GM12878 (cell line): ENCODE data around the gene CTNNA2. TPM values are rescaled to one million over a fixed set of nuclear protein-coding genes. Genes with fewer than 3 reads are reported as not detected.

Experiments used
- ATAC-seq: fragments of 200-7000 bp; cut with Tn5 transposase; 3 replicates; pipeline ENCODE4 v1.9.1; 2020; ENCODE audit warnings: mild to moderate bottlenecking, moderate library complexity
- BruUV-seq: library from RNA; stranded (reverse); fragments of 400-500 nt; replicated peaks from 2 replicates; lab custom pipeline; 2021; lab: Mats Ljungman, UMichigan
- CTCF ChIA-PET: fragments of 300-600 bp; sonication (Branson Sonifier 250); formaldehyde crosslinking; extraction: SDS; loops from one replicate; lab custom pipeline; 2021; ENCODE audit warnings: inconsistent platforms; lab: Yijun Ruan, JAX
- POLR2A ChIA-PET: fragments of 350-600 bp; formaldehyde crosslinking; extraction: SDS; loops from one replicate; lab custom pipeline; 2021; ENCODE audit warnings: inconsistent platforms; lab: Charles Lee
- RAD21 ChIA-PET: fragments of 300-600 bp; sonication (Branson Sonifier 250); formaldehyde crosslinking; loops from one replicate; lab custom pipeline; 2023; ENCODE audit warnings: antibody characterized with exemption; ENCODE audit not compliant: unreplicated experiment; lab: Charles Lee
- SMC1A ChIA-PET: fragments of 300-600 bp; sonication (Branson Sonifier 250); formaldehyde crosslinking; loops from one replicate; lab custom pipeline; 2023; ENCODE audit not compliant: unreplicated experiment, uncharacterized antibody; lab: Charles Lee
- DNase-seq: peaks from one replicate; pipeline ENCODE4 v3.0.0-alpha.2; 2011; ENCODE audit warnings: low read depth, low spot score
- FAIRE-seq: peaks from 3 replicates; lab custom pipeline; 2011; peaks lifted over from hg19 to GRCh38; lab: Jason Lieb, UNC
- H2AFZ ChIP-seq: 2 replicates; pipeline ENCODE4 v1.6.0; 2011; ENCODE audit warnings: low read depth, low read length, control low read depth; ENCODE audit not compliant: control insufficient read depth
- H3K27ac ChIP-seq: 2 replicates; pipeline ENCODE4 v1.5.1; 2011; ENCODE audit warnings: control low read depth; ENCODE audit not compliant: control insufficient read depth, insufficient read depth
- H3K27me3 ChIP-seq, 2 experiments: replicated peaks in 1 of 2; 2 replicates each; pipeline versions ENCODE4 v1.6.0 to v1.6.1; 2011; ENCODE audit warnings: low read length in 1 of 2; ENCODE audit not compliant: control insufficient read depth in 2 of 2, insufficient read depth in 2 of 2
- H3K36me3 ChIP-seq, 2 experiments: 2 replicates each; pipeline ENCODE4 v1.5.1; 2011; ENCODE audit warnings: low read length in 1 of 2; ENCODE audit not compliant: control insufficient read depth in 2 of 2, insufficient read depth in 2 of 2
- H3K4me1 ChIP-seq: 2 replicates; pipeline ENCODE4 v1.6.1; 2011; ENCODE audit warnings: mild to moderate bottlenecking, low read length, moderate library complexity, mixed read lengths; ENCODE audit not compliant: control insufficient read depth, insufficient read depth
- H3K4me2 ChIP-seq: 2 replicates; pipeline ENCODE4 v1.6.0; 2011; ENCODE audit warnings: control low read depth; ENCODE audit not compliant: control insufficient read depth, insufficient read depth
- H3K4me3 ChIP-seq: fragments of 200-600 bp; sonication (generic); 2 replicates; pipeline ENCODE4 v1.5.1; 2016
- H3K79me2 ChIP-seq: 2 replicates; pipeline ENCODE4 v1.6.0; 2011; ENCODE audit warnings: low read length; ENCODE audit not compliant: control insufficient read depth, insufficient read depth
- H3K9ac ChIP-seq: 2 replicates; pipeline ENCODE4 v1.8.0; 2011; ENCODE audit warnings: low read length, control low read depth, mixed read lengths; ENCODE audit not compliant: control insufficient read depth, insufficient read depth
- H3K9me3 ChIP-seq: replicated peaks from 3 replicates; pipeline ENCODE4 v1.5.1; 2011; ENCODE audit warnings: mild to moderate bottlenecking, low read length; ENCODE audit not compliant: control insufficient read depth, insufficient read depth
- H4K20me1 ChIP-seq: 2 replicates; pipeline ENCODE4 v1.6.0; 2011; ENCODE audit not compliant: control insufficient read depth, insufficient read depth
- CTCF ChIP-seq, 3 experiments: IDR thresholded peaks in 2 of 3; conservative IDR thresholded peaks in 1 of 3; 2 replicates each; pipeline ENCODE4 v1.5.1; 2011; ENCODE audit warnings: low read depth in 3 of 3, low read length in 3 of 3, mild to moderate bottlenecking in 3 of 3, control low read depth in 2 of 3, moderate library complexity in 2 of 3, inconsistent platforms in 1 of 3, mixed read lengths in 1 of 3; ENCODE audit not compliant: control insufficient read depth in 2 of 3, insufficient read depth in 1 of 3; ENCODE audit errors: extremely low read depth in 1 of 3
- HSF1 ChIP-seq: fragments of 150-350 bp; IDR thresholded peaks from 2 replicates; pipeline ENCODE4 v1.6.1; 2014; ENCODE audit warnings: mild to moderate bottlenecking, low read depth, low read length
- JUND ChIP-seq: IDR thresholded peaks from 2 replicates; pipeline ENCODE4 v1.6.1; 2012; ENCODE audit warnings: low read depth, mild to moderate bottlenecking, low read length, improper control_type of control experiment, moderate library complexity
- PAX8 ChIP-seq: fragments of 450-650 bp; IDR thresholded peaks from 2 replicates; pipeline ENCODE4 v1.6.1; 2017; ENCODE audit warnings: mild to moderate bottlenecking, moderate library complexity
- RAD21 ChIP-seq: IDR thresholded peaks from 2 replicates; pipeline ENCODE4 v1.6.1; 2011; ENCODE audit warnings: mild to moderate bottlenecking, low read depth, low read length, moderate library complexity; ENCODE audit not compliant: insufficient read depth
- RELA ChIP-seq: fragments of 450-650 bp; IDR thresholded peaks from 2 replicates; pipeline ENCODE4 v1.8.0; 2014; ENCODE audit warnings: borderline replicate concordance; ENCODE audit not compliant: partially characterized antibody
- RUNX3 ChIP-seq: IDR thresholded peaks from 2 replicates; pipeline ENCODE4 v1.6.1; 2012; ENCODE audit warnings: low read length, inconsistent platforms
- SMARCA5 ChIP-seq: fragments of 450-650 bp; IDR thresholded peaks from 2 replicates; pipeline ENCODE4 v1.6.1; 2017; ENCODE audit warnings: mild to moderate bottlenecking
- SMC3 ChIP-seq: IDR thresholded peaks from 2 replicates; pipeline ENCODE4 v1.6.1; 2011; ENCODE audit warnings: low read length, improper control_type of control experiment, borderline replicate concordance
- WGBS: methylation state at CpG from one replicate; pipeline ENCODE4 v1.1.6; 2016; ENCODE audit warnings: low lambda C conversion rate; ENCODE audit not compliant: insufficient replicate concordance, insufficient coverage; ENCODE audit errors: missing lambda C conversion rate; 5-methylcytosine and 5-hydroxymethylcytosine counted together
- in situ Hi-C: fragments of 300-500 bp; cut with MboI; formaldehyde crosslinking; loops from 9 replicates; pipeline ENCODE4 v1.14.3; 2018; ENCODE audit warnings: mixed read lengths
- intact Hi-C: fragments of 100-400 bp; cut with micrococcal nuclease; formaldehyde crosslinking; loops from one replicate; pipeline ENCODE4 v1.14.2; 2022; ENCODE audit not compliant: unreplicated experiment
- polyA plus RNA-seq, 11 experiments: library from polyadenylated mRNA; depleted of rRNA in 4 of 11; unstranded in 6 of 11; stranded (reverse) in 5 of 11; fragments of >200 nt; fragmentation: Nextera tagmentation in 4 of 11; fragmentation: Illumina TruSeq in 1 of 11; extraction: Ambion mirVana in 4 of 11; extraction: Trizol in 1 of 11; gene quantifications; 1 replicate in 1 of 11; 2 replicates in 10 of 11; pipeline versions ENCODE4 v1.2.1 to v1.2.3, GENCODE V29; 2011 to 2016; ENCODE audit warnings: inconsistent platforms in 2 of 11, missing spikeins in 2 of 11, low read depth in 1 of 11
- total RNA-seq, 4 experiments: library from RNA; depleted of rRNA in 3 of 4; stranded (reverse); fragments of >200 nt in 3 of 4; fragmentation: Illumina TruSeq in 1 of 4; extraction: Trizol in 1 of 4; gene quantifications; 2 replicates each; pipeline versions ENCODE4 v1.2.1 to v1.2.3, GENCODE V29; 2013 to 2021
- TF ChIP-seq, protein P1 (sequence below): fragments of 450-650 bp; formaldehyde crosslinking; IDR thresholded peaks from 2 replicates; pipeline ENCODE4 v1.5.0; 2022; ENCODE audit warnings: mild to moderate bottlenecking, missing genetic modification characterization
- TF ChIP-seq, protein P2 (sequence below): fragments of 450-650 bp; IDR thresholded peaks from 2 replicates; pipeline ENCODE4 v1.6.1; 2018; ENCODE audit warnings: mild to moderate bottlenecking, low read depth, moderate library complexity; ENCODE audit not compliant: partially characterized antibody

The CTNNA2 gene
- total and polyA plus RNA-seq, 10 of the 15 experiments (the other 5 are each of a cell fraction or from before 2014, with no cell fraction given), result 2.4 to 36.2 (median 6.6) TPM

GRCh38 chr2:80530442-80531064 is 1017.7 kb downstream of the CTNNA2 start (continued):
- TF ChIP-seq HSF1 (no peak), JUND (no peak), RELA (no peak), RUNX3 (peak; percentile 76)
- TF ChIP-seq, protein P1, sequence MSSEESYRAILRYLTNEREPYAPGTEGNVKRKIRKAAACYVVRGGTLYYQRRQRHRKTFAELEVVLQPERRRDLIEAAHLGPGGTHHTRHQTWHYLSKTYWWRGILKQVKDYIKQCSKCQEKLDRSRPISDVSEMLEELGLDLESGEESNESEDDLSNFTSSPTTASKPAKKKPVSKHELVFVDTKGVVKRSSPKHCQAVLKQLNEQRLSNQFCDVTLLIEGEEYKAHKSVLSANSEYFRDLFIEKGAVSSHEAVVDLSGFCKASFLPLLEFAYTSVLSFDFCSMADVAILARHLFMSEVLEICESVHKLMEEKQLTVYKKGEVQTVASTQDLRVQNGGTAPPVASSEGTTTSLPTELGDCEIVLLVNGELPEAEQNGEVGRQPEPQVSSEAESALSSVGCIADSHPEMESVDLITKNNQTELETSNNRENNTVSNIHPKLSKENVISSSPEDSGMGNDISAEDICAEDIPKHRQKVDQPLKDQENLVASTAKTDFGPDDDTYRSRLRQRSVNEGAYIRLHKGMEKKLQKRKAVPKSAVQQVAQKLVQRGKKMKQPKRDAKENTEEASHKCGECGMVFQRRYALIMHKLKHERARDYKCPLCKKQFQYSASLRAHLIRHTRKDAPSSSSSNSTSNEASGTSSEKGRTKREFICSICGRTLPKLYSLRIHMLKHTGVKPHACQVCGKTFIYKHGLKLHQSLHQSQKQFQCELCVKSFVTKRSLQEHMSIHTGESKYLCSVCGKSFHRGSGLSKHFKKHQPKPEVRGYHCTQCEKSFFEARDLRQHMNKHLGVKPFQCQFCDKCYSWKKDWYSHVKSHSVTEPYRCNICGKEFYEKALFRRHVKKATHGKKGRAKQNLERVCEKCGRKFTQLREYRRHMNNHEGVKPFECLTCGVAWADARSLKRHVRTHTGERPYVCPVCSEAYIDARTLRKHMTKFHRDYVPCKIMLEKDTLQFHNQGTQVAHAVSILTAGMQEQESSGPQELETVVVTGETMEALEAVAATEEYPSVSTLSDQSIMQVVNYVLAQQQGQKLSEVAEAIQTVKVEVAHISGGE (CRISPR knock-in tag), result no peak

GRCh38 chr2:80531319-80531718 is 1018.5 kb downstream of the CTNNA2 start:
- ChIA-PET SMC1A (interaction anchor here (1.0 to 14.2 kb wide), 17 partner anchors 9 to 240 kb away, joined by 3 to 360 read pairs (median 7); no protein-coding TSS in a partner anchor), RAD21 (interaction anchor here (0.6 to 14.0 kb wide), 13 partner anchors 10 to 207 kb away, joined by 3 to 276 read pairs (median 7); no protein-coding TSS in a partner anchor), POLR2A (interaction anchor here (1.1 to 6.9 kb wide), 3 partner anchors 9 to 66 kb away, joined by 3 to 56 read pairs (median 5); no protein-coding TSS in a partner anchor), CTCF (interaction anchor here (0.9 to 14.1 kb wide), 4 partner anchors 10 to 32 kb away, joined by 3 to 243 read pairs (median 4); no protein-coding TSS in a partner anchor)
- no TSS peak for BruUV-seq
- Histone ChIP-seq H3K27ac (peak overlapping the region; percentile 92), H3K9ac (no peak overlapping the region), H3K79me2 (peaks cover 4% of the 10 kb centered on the region), H3K4me3 (no peak overlapping the region), H4K20me1 (no peaks in the 10 kb centered on the region), H3K4me1 (peaks cover 34% of the 10 kb centered on the region), H3K9me3 (no peaks in the 10 kb centered on the region), H3K4me2 (peak overlapping the region; percentile 76), H3K27me3 (no peaks in the 10 kb centered on the region), H3K36me3 (no peaks in the 10 kb centered on the region), H2AFZ (no peak overlapping the region)
- intact Hi-C loops, result loop anchor here (2.0 to 10.0 kb wide), 3 partner anchors 67 to 993 kb away; no protein-coding TSS in a partner anchor
- DNase-seq, result no peak
- WGBS, result 0% methylated on average over 1 of the region's 1 CpG
- FAIRE-seq, result no peak
- peak; percentile 51 for ATAC-seq
- in situ Hi-C loops, result no loop called here
- TF ChIP-seq, protein P2, sequence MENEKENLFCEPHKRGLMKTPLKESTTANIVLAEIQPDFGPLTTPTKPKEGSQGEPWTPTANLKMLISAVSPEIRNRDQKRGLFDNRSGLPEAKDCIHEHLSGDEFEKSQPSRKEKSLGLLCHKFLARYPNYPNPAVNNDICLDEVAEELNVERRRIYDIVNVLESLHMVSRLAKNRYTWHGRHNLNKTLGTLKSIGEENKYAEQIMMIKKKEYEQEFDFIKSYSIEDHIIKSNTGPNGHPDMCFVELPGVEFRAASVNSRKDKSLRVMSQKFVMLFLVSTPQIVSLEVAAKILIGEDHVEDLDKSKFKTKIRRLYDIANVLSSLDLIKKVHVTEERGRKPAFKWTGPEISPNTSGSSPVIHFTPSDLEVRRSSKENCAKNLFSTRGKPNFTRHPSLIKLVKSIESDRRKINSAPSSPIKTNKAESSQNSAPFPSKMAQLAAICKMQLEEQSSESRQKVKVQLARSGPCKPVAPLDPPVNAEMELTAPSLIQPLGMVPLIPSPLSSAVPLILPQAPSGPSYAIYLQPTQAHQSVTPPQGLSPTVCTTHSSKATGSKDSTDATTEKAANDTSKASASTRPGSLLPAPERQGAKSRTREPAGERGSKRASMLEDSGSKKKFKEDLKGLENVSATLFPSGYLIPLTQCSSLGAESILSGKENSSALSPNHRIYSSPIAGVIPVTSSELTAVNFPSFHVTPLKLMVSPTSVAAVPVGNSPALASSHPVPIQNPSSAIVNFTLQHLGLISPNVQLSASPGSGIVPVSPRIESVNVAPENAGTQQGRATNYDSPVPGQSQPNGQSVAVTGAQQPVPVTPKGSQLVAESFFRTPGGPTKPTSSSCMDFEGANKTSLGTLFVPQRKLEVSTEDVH, result no peak
- TF ChIP-seq SMC3, result peak; percentile 47; the same call in 1 of the 2 replicates
- peak; percentile 61; the same call in 1 of the 2 replicates for TF ChIP-seq RAD21
- TF ChIP-seq SMARCA5, result peak; percentile 13; the same call in 1 of the 2 replicates
- TF ChIP-seq PAX8, result no peak
- peak; percentile 22 to 54 (median 38); a peak in 3 of 6 replicates for TF ChIP-seq CTCF (IDR thresholded peaks at IDR 0.05 in 2 of 3, conservative IDR thresholded peaks at IDR 0.05 in 1 of 3; ENCODE audit: control insufficient read depth in 2 of 3, extremely low read depth in 1 of 3, insufficient read depth in 1 of 3, low read depth in 3 of 3, low read length in 3 of 3)
